Measurements from ENCODE around the gene SLC7A14.

SLC7A14 gene

GRCh38 chr3:170506556-170506955 lies 79.3 kb downstream of the SLC7A14 start:
- no peaks in the 10 kb centered on the region for H3K9me3 ChIP-seq (ENCODE audit: low read depth, low read length)
- H3K4me3 ChIP-seq = no peak overlapping the region
- no peaks in the 10 kb centered on the region for H3K36me3 ChIP-seq (ENCODE audit: insufficient read depth, low read length)
- peak overlapping the region; percentile 40; the same call in 1 of the 2 replicates for H3K27ac ChIP-seq
- H3K9ac ChIP-seq (ENCODE audit: insufficient read length) = peak overlapping the region; percentile 9
- DNase-seq (ENCODE audit: low read depth, low spot score) = no peak
- TF ChIP-seq EZH2 (IDR thresholded peaks at IDR 0.05) = no peak
- TF ChIP-seq POLR2AphosphoS5 (IDR thresholded peaks at IDR 0.05; ENCODE audit: borderline replicate concordance, low read depth, low read length) = no peak
- no peak for TF ChIP-seq FOXP2 (optimal IDR thresholded peaks at IDR 0.05; ENCODE audit: control extremely low read depth, extremely low read length, insufficient read depth)

- no peak for TF ChIP-seq FOXP2 (optimal IDR thresholded peaks at IDR 0.05; ENCODE audit: control extremely low read depth, extremely low read length, insufficient read depth)
- no peak for TF ChIP-seq POLR2AphosphoS5 (IDR thresholded peaks at IDR 0.05; ENCODE audit: borderline replicate concordance, low read depth, low read length)
- H3K27ac ChIP-seq = no peak overlapping the region
- H3K9me3 ChIP-seq (ENCODE audit: low read depth, low read length) = no peaks in the 10 kb centered on the region
- no peak overlapping the region for H3K4me3 ChIP-seq
- H3K36me3 ChIP-seq (ENCODE audit: insufficient read depth, low read length) = no peaks in the 10 kb centered on the region
- DNase-seq (ENCODE audit: low read depth, low spot score) = no peak
- H3K9ac ChIP-seq (ENCODE audit: insufficient read length) = no peak overlapping the region
Observed at GRCh38 chr3:170502297-170502696, 83.6 kb downstream of the SLC7A14 start.

DNA sequence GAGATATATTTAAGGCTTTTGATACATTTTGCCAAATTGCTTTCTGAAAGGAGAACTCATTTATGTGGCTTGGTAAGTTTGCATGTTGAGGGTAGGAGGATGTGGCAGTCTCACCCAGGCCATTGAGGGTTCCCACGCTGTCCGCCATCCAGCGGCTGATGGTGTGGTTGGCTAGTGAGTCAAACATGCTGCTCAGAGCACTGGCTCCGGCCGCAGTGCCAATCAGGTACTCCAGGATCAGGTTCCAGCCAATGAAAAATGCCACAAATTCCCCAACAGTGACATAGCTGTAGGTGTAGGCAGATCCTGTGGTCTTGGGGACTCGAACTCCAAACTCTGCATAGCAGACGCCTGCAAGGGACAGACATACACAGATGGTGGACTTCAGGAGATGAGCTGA lies 84.9 kb downstream of the SLC7A14 start:
- Histone ChIP-seq H3K9me3 (ENCODE audit: low read depth, low read length) (no peaks in the 10 kb centered on the region), H3K27ac (no peak overlapping the region), H3K9ac (ENCODE audit: insufficient read length) (no peak overlapping the region), H3K4me3 (no peak overlapping the region), H3K36me3 (ENCODE audit: insufficient read depth, low read length) (no peaks in the 10 kb centered on the region)
- DNase-seq (ENCODE audit: low read depth, low spot score) = no peak
- TF ChIP-seq FOXP2 (optimal IDR thresholded peaks at IDR 0.05; ENCODE audit: control extremely low read depth, extremely low read length, insufficient read depth) (no peak), EZH2 (IDR thresholded peaks at IDR 0.05) (no peak), POLR2AphosphoS5 (IDR thresholded peaks at IDR 0.05; ENCODE audit: borderline replicate concordance, low read depth, low read length) (no peak)

- TF ChIP-seq EZH2 (IDR thresholded peaks at IDR 0.05) (no peak), FOXP2 (optimal IDR thresholded peaks at IDR 0.05; ENCODE audit: control extremely low read depth, extremely low read length, insufficient read depth) (no peak)
Observed at GRCh38 chr3:170500462-170500861, 85.4 kb downstream of the SLC7A14 start.

GRCh38 chr3:170499562-170500156 lies 86.2 kb downstream of the SLC7A14 start:
- TF ChIP-seq EZH2 (IDR thresholded peaks at IDR 0.05) (no peak), FOXP2 (optimal IDR thresholded peaks at IDR 0.05; ENCODE audit: control extremely low read depth, extremely low read length, insufficient read depth) (no peak), POLR2AphosphoS5 (IDR thresholded peaks at IDR 0.05; ENCODE audit: borderline replicate concordance, low read depth, low read length) (no peak)
- Histone ChIP-seq H3K4me3 (no peak overlapping the region), H3K9me3 (ENCODE audit: low read depth, low read length) (no peaks in the 10 kb centered on the region), H3K36me3 (ENCODE audit: insufficient read depth, low read length) (no peaks in the 10 kb centered on the region), H3K9ac (ENCODE audit: insufficient read length) (no peak overlapping the region), H3K27ac (no peak overlapping the region)
- no peak for DNase-seq (ENCODE audit: low read depth, low spot score)

More at GRCh38 chr3:170500462-170500861, 85.4 kb downstream of the SLC7A14 start:
- no peaks in the 10 kb centered on the region for H3K36me3 ChIP-seq (ENCODE audit: insufficient read depth, low read length)
- no peak overlapping the region for H3K27ac ChIP-seq
- H3K9me3 ChIP-seq (ENCODE audit: low read depth, low read length) = no peaks in the 10 kb centered on the region
- no peak for DNase-seq (ENCODE audit: low read depth, low spot score)
- no peak overlapping the region for H3K9ac ChIP-seq (ENCODE audit: insufficient read length)
- no peak overlapping the region for H3K4me3 ChIP-seq

DNA sequence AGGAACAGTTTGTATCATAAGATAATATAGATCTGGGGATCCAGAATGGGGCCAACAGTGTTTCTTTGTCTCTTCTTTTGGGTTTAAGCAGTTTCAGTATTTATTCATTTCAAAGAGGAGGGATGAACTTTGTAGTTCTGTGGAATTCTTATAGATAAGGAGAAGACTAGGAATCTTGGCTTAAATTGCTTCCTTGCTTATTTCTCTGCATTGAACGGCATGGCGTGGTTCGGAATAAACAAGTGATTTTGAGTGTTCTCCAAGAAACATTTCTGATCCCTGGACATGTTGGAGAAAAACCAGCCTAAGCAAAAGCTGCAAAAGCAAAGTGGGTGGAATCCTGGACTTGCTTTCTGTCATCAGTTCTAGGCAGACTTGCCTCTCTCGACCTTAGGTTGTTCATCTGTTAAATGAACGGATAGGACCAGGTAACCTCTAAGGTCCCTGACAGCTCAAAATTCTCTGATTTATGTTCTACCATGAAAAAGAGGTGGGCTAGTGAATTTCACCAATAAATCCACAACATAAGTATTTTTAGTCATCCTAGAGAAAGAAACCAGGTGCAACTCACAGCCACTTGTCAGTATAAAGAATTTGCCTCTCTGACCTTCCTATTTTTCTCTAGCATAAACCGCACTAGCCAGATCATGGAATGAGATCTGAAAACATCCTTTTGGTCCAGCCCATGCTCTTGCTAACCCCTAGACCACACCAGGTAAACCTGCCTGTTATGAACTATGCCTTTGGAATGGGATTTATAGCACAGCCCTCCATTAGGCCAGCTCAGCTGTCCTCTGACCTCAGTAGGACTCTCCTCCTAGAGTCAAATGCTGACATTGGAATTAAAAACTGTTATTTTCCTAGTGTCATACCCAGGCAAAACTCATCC lies 88.4 kb downstream of the SLC7A14 start:
- Histone ChIP-seq H3K9ac (ENCODE audit: insufficient read length) (no peak overlapping the region), H3K36me3 (ENCODE audit: insufficient read depth, low read length) (no peaks in the 10 kb centered on the region), H3K4me3 (no peak overlapping the region), H3K9me3 (ENCODE audit: low read depth, low read length) (no peaks in the 10 kb centered on the region), H3K27ac (no peak overlapping the region)
- TF ChIP-seq POLR2AphosphoS5 (IDR thresholded peaks at IDR 0.05; ENCODE audit: borderline replicate concordance, low read depth, low read length) = no peak
- TF ChIP-seq EZH2 (IDR thresholded peaks at IDR 0.05) = no peak
- TF ChIP-seq FOXP2 (optimal IDR thresholded peaks at IDR 0.05; ENCODE audit: control extremely low read depth, extremely low read length, insufficient read depth) = no peak
- no peak for DNase-seq (ENCODE audit: low read depth, low spot score)

DNA sequence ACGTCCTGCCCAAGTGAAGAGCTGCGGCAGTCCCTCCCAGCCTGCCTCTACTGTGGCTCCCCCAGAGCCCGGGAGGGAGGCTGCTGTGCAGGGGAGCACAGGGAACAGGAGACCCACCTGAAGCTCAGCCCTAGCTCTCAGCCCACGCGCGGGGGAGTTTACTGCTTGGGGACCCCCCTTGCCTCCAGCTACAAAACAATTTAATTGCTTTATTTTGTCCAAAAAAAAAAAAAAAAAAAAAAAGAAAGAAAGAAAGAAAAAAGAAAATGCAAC lies 89.1 kb downstream of the SLC7A14 start:
- Histone ChIP-seq H3K4me3 (no peak overlapping the region), H3K9ac (ENCODE audit: insufficient read length) (no peak overlapping the region), H3K9me3 (ENCODE audit: low read depth, low read length) (no peaks in the 10 kb centered on the region), H3K36me3 (ENCODE audit: insufficient read depth, low read length) (no peaks in the 10 kb centered on the region), H3K27ac (no peak overlapping the region)
- no peak for DNase-seq (ENCODE audit: low read depth, low spot score)
- TF ChIP-seq POLR2AphosphoS5 (IDR thresholded peaks at IDR 0.05; ENCODE audit: borderline replicate concordance, low read depth, low read length) (no peak), EZH2 (IDR thresholded peaks at IDR 0.05) (no peak), FOXP2 (optimal IDR thresholded peaks at IDR 0.05; ENCODE audit: control extremely low read depth, extremely low read length, insufficient read depth) (no peak)

GRCh38 chr3:170496026-170496867 lies 89.6 kb downstream of the SLC7A14 start:
- Histone ChIP-seq H3K4me3 (no peak overlapping the region), H3K36me3 (ENCODE audit: insufficient read depth, low read length) (no peaks in the 10 kb centered on the region), H3K9me3 (ENCODE audit: low read depth, low read length) (no peaks in the 10 kb centered on the region), H3K27ac (no peak overlapping the region), H3K9ac (ENCODE audit: insufficient read length) (no peak overlapping the region)
- TF ChIP-seq EZH2 (IDR thresholded peaks at IDR 0.05) (no peak), FOXP2 (optimal IDR thresholded peaks at IDR 0.05; ENCODE audit: control extremely low read depth, extremely low read length, insufficient read depth) (no peak), POLR2AphosphoS5 (IDR thresholded peaks at IDR 0.05; ENCODE audit: borderline replicate concordance, low read depth, low read length) (no peak)
- DNase-seq (ENCODE audit: low read depth, low spot score) = no peak
